HG02798 (cell line): ENCODE results near the gene ERP44.
A peak's percentile ranks its signal among the peaks of the same experiment; 100 is the strongest.

Experiments used
- ATAC-seq: cut with Tn5 transposase; IDR thresholded peaks from one replicate; pipeline ENCODE4 v1.9.1; 2021; ENCODE audit warnings: mild to moderate bottlenecking; ENCODE audit not compliant: unreplicated experiment, poor library complexity

Gene ERP44

GRCh38 chr9:99962680-99963261, 136.0 kb downstream of the ERP44 start:
- no peak for ATAC-seq

GRCh38 chr9:99955606-99956005, 143.2 kb downstream of the ERP44 start:
- no peak for ATAC-seq

GRCh38 chr9:99954819-99955218, 144.0 kb downstream of the ERP44 start:
- peak; percentile 43 for ATAC-seq

- ATAC-seq: no peak
Measured at GRCh38 chr9:99953861-99954507, 144.8 kb downstream of the ERP44 start.

- no peak for ATAC-seq
Measured at GRCh38 chr9:99948896-99949295, 149.9 kb downstream of the ERP44 start.

GRCh38 chr9:99948482-99948881, 150.3 kb downstream of the ERP44 start:
- ATAC-seq: no peak

GRCh38 chr9:99947395-99947794, 151.4 kb downstream of the ERP44 start:
- no peak for ATAC-seq

- ATAC-seq: no peak
Measured at GRCh38 chr9:99936947-99937587, 161.7 kb downstream of the ERP44 start.

GRCh38 chr9:99931155-99931840, 167.5 kb downstream of the ERP44 start:
- ATAC-seq: no peak

GRCh38 chr9:99929652-99930051, 169.1 kb downstream of the ERP44 start:
- no peak for ATAC-seq
